RWPE2 (cell line): ENCODE results near the gene FGF6.

Experiments used
- ATAC-seq: fragments of 200-7000 bp; cut with Tn5 transposase; 3 replicates; pipeline ENCODE4 v1.9.1; 2021; ENCODE audit warnings: low read depth
- DNase-seq: peaks from one replicate; pipeline ENCODE4 v3.0.0-alpha.2; 2020; ENCODE audit warnings: low spot score
- H3K27ac ChIP-seq: fragments of 450-650 bp; 2 replicates; pipeline ENCODE4 v1.5.1; 2017; ENCODE audit warnings: mild to moderate bottlenecking; ENCODE audit not compliant: poor library complexity, severe bottlenecking
- H3K27me3 ChIP-seq: fragments of 250-450 bp; sonication (Bioruptor Pico); 2 replicates; pipeline ENCODE4 v1.5.1; 2021; ENCODE audit warnings: mild to moderate bottlenecking, moderate library complexity; ENCODE audit not compliant: insufficient read depth, poor library complexity, severe bottlenecking
- H3K36me3 ChIP-seq: fragments of 250-450 bp; sonication (Bioruptor Pico); 2 replicates; pipeline ENCODE4 v1.5.1; 2020; ENCODE audit warnings: low read depth, mild to moderate bottlenecking, moderate library complexity
- H3K4me1 ChIP-seq: fragments of 250-450 bp; sonication (Bioruptor Pico); 2 replicates; pipeline ENCODE4 v1.5.1; 2021; ENCODE audit warnings: mild to moderate bottlenecking, moderate library complexity; ENCODE audit not compliant: insufficient read depth, poor library complexity, severe bottlenecking
- H3K4me3 ChIP-seq: fragments of 250-450 bp; sonication (Bioruptor Pico); 2 replicates; pipeline ENCODE4 v1.5.1; 2021; ENCODE audit warnings: mild to moderate bottlenecking, moderate library complexity; ENCODE audit not compliant: severe bottlenecking
- H3K9me3 ChIP-seq: fragments of 250-450 bp; sonication (Bioruptor Pico); 2 replicates; pipeline ENCODE4 v1.5.1; 2021; ENCODE audit warnings: mild to moderate bottlenecking, moderate library complexity; ENCODE audit not compliant: severe bottlenecking
- TF ChIP-seq, protein P1 (sequence below): fragments of 450-650 bp; IDR thresholded peaks from one replicate; pipeline ENCODE4 v1.5.1; 2017; ENCODE audit warnings: mild to moderate bottlenecking, moderate library complexity; ENCODE audit not compliant: poor library complexity, severe bottlenecking

Gene FGF6

DNA sequence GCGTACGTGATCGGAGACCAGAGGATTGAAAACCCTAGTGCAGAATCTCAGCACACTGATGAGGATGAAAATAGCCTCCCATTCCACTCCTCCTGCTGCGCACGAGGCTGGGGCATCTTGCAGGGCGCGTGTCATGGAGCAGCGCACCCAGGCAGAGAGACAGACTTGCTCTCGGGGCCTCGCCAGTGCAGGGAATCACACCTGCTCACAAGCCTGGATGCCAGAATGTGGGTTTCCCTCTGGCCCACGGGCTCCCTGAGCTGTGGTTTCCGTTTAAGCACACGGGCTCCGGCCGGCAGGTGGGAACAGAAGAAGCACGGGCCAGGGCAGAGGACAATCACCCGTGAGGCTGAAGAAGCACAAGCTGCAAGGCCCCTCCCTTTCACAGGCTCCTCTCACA, 2.0 kb downstream of the FGF6 start:
- Histone ChIP-seq H3K36me3 (no peaks in the 10 kb centered on the region), H3K27me3 (peaks cover 33% of the 10 kb centered on the region), H3K27ac (no peak overlapping the region), H3K9me3 (no peaks in the 10 kb centered on the region), H3K4me3 (no peak overlapping the region), H3K4me1 (no peaks in the 10 kb centered on the region)
- no peak for ATAC-seq
- TF ChIP-seq, protein P1, sequence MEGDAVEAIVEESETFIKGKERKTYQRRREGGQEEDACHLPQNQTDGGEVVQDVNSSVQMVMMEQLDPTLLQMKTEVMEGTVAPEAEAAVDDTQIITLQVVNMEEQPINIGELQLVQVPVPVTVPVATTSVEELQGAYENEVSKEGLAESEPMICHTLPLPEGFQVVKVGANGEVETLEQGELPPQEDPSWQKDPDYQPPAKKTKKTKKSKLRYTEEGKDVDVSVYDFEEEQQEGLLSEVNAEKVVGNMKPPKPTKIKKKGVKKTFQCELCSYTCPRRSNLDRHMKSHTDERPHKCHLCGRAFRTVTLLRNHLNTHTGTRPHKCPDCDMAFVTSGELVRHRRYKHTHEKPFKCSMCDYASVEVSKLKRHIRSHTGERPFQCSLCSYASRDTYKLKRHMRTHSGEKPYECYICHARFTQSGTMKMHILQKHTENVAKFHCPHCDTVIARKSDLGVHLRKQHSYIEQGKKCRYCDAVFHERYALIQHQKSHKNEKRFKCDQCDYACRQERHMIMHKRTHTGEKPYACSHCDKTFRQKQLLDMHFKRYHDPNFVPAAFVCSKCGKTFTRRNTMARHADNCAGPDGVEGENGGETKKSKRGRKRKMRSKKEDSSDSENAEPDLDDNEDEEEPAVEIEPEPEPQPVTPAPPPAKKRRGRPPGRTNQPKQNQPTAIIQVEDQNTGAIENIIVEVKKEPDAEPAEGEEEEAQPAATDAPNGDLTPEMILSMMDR = no peak
- no peak for DNase-seq

DNA sequence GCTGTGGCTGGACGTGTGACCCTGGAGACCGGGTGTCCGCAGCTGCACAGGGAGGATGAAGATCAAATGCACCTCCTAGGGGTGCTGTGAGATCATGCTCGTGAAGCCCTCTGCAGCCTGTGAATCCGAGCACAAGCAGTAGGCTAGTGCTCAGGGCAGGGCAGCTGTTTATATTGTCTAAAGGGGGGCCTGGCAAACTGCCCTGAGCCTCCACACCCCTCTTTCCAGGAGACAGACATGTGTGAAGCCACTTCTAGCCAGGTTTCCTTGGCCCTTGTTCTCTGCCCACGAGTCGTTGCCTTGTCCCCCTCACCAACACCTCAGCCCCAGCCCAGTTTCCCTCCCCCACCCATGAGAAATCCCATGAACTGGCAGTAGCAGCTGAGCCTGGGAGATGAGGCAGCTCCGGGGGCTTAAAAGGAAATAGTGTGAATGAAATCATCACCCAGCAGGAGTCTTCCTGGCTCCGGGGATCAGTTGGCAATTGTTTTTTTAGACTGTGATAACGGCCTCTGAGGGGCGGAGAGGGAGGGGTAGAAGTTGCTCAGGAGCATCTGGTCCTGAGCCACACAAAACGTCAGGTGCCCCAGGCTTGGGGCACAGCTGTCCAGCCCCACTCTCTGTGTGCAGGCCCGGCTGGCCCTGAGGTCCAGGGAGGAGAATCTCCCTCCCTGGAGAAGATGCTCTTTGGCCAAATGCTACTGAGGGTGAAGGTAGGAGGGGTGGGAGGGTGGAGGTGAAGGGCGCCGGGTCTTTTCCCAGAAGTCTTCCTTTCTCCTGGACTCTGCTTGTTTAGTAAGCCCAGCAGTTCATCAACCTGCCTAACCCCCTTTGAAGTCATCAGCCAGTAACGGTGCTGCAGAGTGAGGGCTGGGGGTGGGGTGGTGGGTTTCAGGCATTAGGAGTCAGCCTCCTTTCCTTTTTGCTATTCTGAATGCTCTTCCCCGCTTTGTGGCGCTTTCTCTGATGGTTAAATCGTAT, 4.0 kb downstream of the FGF6 start:
- DNase-seq (no peak), ATAC-seq (no peak)
- H3K36me3 ChIP-seq = no peaks in the 10 kb centered on the region
- no peaks in the 10 kb centered on the region for H3K4me1 ChIP-seq
- TF ChIP-seq, protein P1 = no peak
- H3K4me3 ChIP-seq = no peak overlapping the region
- no peak overlapping the region for H3K27ac ChIP-seq
- no peaks in the 10 kb centered on the region for H3K9me3 ChIP-seq
- peaks cover 33% of the 10 kb centered on the region for H3K27me3 ChIP-seq

DNA sequence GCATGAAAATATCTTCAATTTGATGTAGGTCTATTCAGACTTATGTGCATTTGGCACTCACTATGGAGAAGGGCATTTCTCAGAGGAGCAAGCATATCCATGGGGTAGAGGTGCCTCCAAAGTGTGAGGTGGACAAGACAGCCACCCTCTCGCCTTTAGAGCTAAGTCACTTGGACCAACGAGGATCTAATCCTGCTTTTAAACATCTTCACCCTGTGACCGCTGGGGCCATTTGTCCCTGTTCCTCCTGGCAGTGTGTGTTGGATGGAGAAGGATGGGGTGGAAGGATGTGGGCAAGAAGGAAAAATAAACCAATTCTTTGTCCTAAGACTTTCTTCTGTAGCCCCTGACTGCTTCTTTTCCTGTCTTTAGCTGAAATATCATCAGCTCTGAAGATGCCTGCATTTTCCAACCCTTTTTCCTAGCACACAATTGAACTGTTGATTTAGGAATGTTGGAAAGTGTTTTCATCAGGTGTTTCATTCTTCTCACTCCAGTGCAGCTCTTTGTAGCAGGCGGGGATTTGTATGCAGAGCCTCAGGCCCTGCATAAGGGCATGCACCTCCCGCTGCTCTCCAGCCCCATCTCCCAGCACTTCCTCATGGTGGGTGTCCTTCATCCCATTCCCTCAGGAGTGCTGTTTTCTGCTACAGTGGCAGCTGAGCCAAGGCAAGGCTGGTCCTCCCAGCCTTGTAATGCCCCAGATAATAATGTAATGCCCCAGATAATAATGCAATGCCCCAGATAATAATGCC, 5.3 kb downstream of the FGF6 start:
- no peak overlapping the region for H3K27ac ChIP-seq
- no peaks in the 10 kb centered on the region for H3K9me3 ChIP-seq
- DNase-seq = no peak
- TF ChIP-seq, protein P1 = no peak
- no peak overlapping the region for H3K4me3 ChIP-seq
- ATAC-seq = no peak
- no peaks in the 10 kb centered on the region for H3K36me3 ChIP-seq
- no peaks in the 10 kb centered on the region for H3K4me1 ChIP-seq
- peaks cover 33% of the 10 kb centered on the region for H3K27me3 ChIP-seq

DNA sequence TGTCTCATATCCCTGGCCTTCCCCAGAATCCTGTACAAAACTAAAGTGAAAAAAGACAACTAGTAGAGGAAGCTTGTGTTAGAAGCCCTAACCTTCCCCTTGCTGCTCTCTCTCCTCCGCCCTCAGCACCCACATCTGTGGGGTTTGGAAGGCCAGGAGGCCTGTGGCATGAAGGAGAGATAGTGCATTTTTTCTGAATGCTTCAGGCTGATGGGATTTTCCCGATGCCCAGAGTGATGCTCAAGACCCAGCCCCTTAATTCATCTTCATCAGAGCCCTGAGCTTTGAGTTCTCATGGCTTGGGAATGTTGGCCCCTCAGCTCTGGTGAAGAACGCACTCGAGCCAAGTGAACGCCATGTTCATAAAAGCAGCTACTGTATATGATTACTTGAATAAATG, 5.9 kb downstream of the FGF6 start:
- Histone ChIP-seq H3K36me3 (no peaks in the 10 kb centered on the region), H3K9me3 (no peaks in the 10 kb centered on the region), H3K4me3 (no peak overlapping the region), H3K27me3 (peaks cover 33% of the 10 kb centered on the region), H3K27ac (no peak overlapping the region), H3K4me1 (no peaks in the 10 kb centered on the region)
- ATAC-seq (no peak), DNase-seq (no peak)
- TF ChIP-seq, protein P1 = no peak
